ENCODE measurements around the gene THAP4.

THAP4 gene, protein sequence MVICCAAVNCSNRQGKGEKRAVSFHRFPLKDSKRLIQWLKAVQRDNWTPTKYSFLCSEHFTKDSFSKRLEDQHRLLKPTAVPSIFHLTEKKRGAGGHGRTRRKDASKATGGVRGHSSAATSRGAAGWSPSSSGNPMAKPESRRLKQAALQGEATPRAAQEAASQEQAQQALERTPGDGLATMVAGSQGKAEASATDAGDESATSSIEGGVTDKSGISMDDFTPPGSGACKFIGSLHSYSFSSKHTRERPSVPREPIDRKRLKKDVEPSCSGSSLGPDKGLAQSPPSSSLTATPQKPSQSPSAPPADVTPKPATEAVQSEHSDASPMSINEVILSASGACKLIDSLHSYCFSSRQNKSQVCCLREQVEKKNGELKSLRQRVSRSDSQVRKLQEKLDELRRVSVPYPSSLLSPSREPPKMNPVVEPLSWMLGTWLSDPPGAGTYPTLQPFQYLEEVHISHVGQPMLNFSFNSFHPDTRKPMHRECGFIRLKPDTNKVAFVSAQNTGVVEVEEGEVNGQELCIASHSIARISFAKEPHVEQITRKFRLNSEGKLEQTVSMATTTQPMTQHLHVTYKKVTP

DNA sequence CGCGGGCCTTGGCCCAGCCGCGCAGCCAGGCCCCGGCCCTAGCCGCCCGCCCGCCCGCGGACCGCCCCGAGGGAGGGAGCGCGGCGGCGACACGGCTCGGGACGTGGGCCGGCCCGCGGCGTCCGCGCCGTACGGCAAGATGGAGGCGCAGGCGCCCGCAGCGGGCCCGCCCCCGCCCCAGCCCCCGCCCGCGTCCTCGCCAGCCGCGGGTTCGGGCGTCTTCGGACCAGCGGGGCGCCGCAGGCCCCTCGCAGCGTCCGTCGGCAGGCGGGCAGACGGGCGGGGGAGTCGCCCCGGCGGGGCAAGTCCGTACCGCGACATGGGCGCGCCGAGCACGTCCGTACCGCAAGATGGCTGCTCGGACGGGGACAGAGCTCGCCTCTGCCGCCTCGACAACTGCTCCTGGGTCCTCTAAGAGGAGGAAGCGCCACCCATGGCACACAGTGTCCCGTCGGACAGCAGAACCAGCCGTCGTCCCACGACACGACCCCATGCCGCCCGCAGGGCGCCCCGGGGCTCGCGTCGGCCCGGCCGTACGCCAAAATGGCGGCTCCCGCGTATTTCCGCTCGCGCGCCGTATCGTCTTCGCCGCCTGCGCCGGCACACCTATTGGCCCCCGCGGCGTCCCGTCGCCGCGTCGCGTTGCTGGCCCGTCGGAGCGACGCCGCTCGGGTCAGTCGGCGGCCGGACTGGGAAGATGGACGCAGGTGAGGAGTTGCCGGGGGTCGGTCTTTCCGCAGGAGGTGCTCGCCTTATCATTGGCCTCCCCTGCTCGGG lies at the start of gene THAP4, which contains the start of gene ATG4B:
THAP4 (minus strand) TSS at position 141 of the 777 bp plus-strand sequence. CDS start 141 bp downstream, outside the sequence.
ATG4B (plus strand) TSS at position 676 of the 777 bp plus-strand sequence; CDS start at position 698, 22 bp downstream.
- peak; percentile 50 for DNase-seq

DNA sequence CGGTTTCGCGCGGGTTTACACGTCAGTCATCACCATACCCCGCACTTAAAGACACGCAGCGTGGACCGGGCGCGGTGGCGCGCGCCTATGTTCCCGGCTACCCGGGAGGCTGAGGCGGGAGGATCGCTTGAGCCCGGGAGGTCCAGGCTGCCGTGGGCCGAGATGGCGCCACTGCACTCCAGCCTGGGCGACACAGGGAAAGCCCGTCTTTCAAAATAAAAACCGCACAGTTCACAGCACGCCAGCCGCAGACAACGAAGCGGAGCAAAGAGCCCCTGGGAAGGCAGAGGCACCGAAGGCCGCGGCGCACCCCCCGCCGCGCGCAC lies 49.3 kb upstream of the THAP4 start:
- DNase-seq = no peak

DNA sequence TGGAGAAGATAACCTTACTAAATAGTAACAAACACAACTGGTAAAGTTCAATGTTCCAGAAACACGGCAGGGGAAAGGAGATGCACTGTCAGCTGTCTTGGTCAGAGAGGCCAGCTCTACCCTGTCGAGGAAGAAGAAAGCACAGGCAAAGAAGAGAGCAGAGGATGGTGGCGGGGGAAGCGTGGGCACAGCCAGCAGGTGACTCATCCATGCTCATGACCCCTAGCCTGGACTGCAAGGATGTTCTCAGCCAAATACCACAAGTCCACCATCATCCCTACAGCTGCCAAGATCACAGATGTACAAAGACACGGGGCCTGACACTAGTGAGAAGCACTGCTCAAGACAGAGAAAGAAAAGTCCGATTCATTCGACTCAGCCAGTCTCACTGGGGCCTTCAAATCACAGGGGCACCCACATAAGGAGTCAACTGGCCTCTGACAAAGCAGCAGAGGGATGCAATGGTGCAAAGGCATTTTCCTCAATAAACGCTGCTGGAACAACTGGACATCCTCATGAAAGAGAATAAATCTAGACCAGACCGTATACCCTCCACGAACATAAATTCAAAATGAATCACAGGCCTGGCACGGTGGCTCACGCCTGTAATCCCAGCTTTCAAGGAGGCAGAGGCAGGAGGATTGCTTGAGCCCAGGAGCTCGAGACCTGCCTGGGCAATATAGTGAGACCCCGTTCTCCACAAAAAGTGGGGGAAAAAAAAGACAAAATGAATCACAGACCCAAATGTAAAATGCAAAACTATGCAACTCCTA lies 44.1 kb upstream of the THAP4 start:
- no peak for DNase-seq

DNA sequence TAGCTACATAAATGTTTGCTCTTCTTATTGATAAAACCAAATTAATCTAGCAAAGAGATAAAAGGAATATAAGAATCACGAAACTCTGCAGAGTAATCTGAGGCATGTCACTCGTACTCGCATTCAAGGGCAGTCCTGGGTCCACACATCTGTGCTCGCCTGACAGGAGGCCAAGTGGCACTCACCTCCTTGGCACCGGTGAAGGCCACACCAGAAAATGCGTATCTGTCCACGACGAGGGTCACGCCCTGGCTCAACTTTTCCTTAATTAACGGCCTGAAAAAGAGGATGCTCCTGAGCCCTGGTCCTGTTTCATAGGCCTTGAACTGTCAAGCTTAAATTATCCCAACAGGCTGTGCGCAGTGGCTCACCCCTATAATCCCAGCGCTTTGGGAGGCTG lies 43.1 kb upstream of the THAP4 start:
- no peak for DNase-seq

DNA sequence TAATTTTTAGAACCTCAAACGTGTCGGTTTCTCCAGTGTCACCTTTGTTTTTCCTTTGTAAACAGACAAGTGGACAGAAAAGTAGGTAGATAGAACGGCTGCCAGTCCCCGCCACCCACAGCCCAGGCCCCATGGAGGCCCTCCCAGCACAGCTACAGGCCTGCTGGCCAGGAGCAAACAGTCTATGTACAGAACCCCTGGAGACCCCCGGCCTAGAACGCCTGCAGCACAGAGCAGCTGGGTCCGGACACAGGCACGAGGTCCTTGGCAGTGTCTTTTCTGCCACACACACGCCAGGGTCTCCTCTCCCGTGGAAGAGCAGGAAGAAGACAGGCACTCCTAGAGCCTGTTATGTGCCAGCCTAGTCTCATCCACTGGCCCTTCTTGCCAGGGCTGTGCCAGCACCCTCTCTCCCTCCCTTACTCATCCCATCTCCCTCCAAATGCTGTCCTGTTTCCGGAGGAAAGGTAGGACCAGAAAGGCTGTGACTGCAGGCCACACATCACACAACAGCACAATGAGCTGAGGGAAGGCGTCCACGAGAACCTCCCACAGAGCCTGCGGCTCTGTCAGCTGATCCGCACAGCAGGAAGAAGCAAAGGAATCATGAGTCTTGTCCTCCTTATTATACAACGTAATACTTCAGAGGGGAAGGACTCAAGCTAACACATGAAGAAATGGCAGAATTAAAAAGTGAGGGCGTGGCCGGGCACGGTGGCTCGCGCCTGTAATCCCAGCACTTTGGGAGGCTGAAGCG lies 42.0 kb upstream of the THAP4 start:
- DNase-seq = no peak

DNA sequence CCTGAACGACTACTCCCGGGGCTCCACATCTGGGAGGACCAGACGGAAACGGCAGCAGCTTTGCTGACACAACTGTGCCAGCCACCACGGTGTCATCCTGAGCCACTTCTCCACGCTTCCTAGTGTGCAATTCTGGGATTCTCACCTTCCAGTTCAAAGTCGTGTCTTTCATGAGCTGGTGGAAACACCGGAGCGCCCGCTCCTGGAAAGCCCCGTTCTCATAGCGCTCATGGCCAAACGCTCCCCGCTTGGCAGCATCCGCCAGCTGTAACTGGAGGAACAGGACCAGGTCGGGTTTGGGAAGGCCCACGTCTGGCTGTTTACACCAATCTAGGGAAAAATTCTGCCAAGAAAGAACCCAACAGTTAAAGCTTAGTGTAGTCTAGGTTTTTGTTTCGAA lies 41.3 kb upstream of the THAP4 start:
- DNase-seq = no peak

DNA sequence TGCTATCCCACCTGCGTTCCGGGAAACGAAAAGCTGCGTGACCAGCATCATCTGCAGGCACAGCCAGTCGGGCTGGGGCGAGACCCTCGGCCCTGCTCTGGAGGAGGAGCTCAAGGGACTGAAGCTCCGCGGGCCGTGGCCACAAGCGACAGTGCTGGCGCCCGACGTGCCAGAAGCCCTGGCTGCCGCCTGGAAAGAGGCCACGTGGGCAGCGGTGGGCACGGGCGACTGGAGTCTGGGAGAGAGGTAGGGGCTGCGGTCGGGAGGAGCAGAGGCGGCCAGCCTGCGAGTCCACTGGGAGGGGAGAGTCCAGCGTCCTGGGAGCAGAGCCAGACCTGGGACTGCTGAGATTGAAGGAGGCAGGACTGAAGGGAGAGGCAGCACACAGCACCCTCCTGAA lies 40.4 kb upstream of the THAP4 start:
- DNase-seq = no peak

DNA sequence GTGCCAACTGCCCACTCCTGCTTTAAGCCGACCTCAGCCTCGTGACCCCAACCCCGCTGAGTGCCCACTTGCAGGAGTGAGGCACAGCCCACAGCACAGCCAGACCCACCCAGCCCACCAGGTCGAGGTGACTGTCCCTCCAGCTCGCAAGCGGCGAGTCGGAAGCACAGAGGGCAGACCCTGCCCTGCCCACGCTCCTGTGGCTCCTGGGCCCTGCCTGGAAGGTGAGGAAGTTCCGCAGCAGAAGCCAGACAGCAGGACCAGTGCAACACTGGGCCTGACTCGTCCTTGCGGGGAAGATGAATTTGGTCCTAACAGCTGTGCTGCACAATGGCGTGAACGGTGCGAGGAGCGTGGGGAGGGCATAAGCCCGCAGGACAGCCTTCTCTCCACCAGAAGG lies 39.7 kb upstream of the THAP4 start:
- no peak for DNase-seq

DNA sequence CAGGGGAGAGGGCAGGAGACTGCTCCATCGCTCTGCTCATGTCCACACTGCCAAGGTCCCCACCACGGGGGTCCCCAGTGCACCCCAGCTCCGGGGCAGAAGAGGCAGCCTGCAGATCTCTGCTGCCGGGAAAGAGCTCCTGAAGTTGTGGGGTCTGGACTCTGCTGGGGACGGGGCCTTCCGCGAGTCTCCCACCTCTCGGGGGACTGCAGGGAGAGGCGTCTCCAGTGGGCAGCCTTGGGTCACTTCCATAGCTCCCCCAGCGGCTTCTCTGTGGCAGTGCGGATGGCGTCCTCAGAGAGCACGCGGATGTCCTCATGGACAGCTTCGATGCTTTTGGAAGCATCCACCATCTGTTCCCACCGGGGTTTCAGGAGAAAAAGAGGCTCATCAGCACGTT lies 38.9 kb upstream of the THAP4 start:
- DNase-seq = no peak

DNA sequence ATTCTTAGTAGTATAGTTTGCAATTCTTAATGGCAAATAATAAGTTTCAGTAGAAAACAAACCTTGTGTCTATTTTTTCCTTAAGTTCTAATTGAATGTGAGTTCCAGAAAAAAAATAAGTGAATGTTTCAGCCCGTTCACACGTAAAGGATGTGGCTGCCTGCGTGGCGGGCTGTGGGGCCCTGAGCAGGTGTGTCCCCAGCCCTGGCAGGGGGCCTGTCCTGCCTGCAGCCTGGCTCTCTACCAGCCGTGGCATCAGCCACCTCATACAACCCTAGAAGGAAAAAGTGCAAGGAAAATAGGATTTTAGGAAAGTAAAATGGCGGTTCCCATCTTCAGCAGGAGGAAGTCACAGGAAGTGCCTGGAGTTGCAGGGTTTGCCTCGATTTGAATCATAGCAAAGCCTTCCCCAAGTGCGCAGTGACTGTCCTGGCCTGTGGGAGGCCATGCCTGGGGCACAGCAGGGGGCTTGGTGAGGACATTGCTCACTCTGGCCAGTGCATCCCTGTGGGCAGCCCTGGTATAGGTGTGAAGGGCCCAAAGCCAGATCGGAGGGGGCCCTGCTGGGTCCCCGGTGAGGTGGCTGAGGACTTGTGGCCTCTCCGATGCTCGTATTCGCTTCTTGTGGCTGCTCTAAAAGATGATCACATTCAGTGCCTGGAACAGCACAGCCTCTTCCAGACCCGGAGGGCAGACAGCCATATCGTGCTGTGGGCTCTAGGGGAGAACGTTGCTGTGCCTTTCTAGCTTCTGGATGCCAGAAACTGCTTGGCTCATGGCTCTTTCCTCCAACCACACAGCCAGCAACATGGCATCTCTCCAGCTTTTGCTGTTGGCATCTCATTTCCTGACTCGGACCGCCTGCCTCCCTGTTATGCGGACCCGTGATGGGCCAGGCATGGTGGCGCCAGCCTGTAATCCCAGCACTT lies 37.1 kb upstream of the THAP4 start:
- DNase-seq = no peak

DNA sequence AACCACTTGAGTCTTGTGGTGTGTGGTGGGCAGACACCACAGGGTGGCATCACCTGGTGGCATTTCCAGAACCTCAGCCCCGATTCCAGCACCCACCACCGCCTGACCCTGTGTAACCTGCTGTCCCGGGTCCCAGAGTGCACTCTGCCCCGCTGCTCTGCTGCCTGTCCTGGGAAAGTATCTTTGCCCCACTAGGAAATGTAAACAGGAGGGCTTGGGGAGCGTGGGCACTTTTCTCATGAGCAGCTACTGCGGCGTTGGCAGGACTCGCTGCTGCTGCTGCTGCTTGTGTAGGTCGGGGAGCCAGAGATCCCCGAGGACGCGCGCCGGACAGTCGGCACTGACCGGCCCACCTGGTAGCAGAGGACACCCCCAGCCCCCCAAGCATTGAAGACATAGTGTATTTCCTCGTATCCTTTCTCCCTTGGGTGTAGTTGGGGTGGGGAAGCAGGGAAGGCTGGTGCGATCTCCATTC lies 36.3 kb upstream of the THAP4 start:
- DNase-seq = no peak

DNA sequence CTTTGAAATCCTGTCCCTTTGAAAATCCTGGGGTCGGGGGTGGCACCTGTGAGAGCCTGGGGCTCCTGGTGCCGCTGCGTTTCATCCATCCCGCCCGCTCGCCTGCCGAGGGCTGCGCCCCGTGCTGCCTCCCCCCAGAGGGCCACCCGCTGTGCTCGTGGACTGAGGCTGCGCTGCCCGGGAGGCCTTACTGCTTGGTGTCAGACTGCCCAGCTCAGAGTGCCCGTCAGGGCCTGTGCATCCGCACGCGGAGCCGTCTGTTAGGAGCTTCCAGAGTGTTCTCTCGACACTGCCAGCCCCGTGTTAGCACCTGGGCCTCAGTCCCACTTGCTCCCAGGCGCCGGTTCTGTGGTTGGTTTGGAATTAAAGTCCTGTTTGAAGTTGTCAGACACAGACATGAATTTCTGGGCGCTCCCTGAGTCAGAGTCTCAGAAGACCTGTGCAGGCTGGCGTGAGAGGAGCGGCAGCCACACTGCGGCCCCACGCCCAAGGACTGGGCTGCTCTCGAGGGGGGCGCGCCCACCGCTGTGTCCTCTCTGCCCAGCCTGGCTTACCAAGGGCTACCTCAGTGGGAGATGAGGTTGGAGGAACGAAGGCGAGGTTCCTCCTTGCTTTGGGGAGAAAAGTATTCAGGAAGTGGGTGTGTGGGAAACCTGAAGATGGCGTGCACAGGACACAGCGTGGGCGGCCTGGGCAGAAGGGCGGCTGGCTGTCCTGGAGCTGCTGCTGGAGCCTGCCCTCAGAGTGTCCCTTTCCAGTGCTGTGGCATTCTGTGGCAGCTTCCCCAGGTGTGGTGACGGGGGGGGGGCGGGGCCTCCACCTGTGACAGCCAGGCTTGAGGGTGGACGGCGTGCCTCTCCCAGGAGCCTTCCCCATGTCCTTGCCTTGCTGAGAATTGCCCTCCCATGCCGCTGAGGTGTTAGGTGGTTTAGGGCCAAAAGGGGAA lies 35.6 kb upstream of the THAP4 start:
- no peak for DNase-seq

DNA sequence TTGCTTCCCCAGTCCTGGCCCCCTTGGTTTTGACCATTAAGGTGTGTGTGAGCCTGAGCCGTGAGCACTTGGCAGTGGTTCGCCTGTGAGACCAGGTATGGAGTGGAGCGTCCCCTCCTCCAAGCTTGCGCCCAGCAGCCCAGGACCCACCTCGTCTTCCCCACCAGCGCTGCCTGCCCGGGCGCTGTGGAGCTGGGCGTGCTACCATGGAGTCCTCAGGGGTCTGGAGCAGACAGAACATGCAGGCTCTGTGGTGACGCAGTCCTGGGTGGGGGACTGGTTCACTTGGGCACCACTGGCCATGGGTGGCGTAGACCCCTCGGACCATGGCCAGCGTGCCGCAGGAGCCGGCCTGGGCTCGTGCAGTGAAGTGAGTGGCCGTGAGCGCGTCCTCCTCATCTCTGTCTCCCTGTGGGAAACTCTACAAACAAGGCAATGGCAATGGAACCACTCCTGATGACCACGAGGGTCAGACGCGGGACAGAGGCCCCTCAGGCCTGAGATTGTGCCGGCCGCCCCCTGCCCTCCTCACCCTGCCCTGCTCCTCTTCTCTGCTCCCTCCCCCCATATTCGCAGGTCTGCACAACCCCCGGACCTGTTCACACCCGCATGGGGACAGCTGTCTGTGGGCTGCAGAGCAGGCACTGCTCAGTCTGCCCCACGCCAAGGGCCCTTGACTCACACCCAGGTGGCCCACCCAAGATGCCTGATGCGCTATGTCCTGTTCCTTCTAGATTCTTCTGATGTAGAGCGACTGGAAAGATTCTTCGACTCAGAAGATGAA lies 34.7 kb upstream of the THAP4 start:
- DNase-seq = no peak

DNA sequence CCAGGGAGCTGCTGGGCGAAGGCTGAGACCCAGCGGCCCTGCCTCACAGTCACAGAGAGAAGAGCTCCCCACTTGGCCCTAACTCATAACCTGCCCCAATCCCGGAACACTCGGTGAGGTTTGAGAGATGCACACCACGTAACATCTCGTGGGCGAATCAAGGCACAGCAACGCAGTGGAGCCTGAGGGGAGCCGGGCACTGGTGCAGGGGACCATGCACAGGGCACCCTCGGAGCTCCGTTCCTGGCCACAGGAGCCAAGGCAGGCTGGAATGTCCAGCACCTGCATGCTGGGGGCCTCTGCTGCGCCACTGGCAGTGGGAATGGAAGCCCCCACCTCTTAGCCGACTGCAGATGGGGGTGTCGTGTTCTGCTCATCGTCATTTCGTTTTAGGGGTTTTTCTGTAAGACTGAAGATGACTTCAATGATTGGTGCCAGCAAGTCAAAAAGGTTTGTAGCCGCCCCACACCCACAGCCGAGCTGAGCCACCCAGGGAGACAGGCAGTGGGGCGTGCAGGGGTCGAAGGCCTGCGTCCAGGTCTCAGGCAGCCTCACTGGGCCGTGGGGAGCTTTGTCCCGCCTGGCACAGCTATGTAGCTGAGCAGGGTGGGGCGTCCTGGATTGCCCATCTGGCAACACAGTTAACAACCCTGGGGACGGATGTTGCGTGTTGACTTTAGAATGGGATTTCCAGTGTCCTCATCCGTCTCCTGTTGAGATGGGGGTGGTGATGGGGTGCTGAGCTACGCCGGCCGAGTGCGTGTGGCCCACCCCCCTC lies 33.6 kb upstream of the THAP4 start:
- DNase-seq = no peak

DNA sequence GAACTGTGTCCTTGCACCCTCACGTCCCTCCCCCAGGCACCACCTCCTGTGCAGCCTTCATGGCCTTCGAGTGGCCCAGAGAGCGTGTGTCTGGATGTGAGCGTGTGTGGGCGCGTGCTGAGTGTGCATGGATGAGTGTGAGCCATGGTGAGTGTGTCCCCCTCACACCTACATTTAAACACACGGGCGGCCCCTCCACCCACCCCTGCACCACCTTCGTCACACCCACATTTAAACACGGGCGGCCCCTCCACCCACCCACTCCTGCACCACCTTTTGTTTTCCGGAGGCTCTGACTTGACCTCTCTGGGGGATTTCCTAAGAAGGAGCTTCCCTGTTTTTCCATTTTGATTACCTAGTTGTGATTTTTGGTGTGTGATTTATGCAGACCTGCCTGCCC lies 31.9 kb upstream of the THAP4 start:
- DNase-seq = no peak

DNA sequence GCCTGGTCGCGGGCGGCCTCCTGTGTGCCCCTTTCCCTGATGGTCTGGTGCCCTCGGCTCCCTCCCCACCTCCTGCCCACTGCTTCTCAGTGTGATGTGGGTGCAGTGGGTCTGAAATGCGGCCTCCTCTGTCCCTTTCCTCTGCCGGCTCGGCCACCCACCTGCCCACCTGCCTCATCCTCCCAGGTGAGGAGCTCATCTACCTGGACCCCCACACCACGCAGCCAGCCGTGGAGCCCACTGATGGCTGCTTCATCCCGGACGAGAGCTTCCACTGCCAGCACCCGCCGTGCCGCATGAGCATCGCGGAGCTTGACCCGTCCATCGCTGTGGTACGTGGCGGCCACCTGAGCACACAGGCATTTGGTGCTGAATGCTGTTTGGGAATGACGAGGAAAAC lies 31.4 kb upstream of the THAP4 start:
- DNase-seq = no peak

DNA sequence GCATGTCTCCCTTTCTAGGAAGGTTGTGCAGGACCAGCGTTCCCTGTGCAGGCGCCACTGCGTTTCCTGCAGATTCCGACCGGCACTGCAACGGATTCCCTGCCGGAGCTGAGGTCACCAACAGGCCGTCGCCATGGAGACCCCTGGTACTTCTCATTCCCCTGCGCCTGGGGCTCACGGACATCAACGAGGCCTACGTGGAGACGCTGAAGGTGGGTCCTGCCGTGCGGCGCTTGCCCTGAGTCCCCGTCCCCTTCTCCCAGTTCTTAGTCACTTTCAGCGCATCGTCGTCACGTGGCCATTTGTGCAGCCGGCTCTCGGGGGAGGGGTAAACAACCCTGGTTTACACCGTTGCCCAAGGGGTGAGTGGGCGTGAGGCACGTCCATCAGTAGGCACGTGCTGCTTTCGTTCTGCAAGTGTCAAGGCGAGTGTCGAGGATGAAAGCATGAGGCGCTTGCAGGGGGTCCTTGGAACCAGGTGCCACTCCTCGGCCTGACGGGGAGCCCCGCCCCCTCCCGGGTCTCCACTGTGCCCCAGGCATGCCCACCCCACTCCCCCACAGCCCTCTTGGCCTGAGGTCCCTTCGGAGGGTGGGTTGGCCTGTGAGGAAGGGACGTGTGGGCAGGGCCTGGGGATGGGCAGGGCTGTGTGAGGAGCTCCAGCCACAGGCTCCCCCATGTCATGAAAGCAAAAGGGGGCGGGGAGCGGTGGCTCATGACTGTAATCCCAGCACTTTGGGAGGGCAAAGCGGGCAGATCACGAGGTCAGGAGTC lies 29.9 kb upstream of the THAP4 start:
- DNase-seq = no peak
